Loucy (cell line): ENCODE data around the gene RAI14.

Experiments used
- EZH2phosphoT487 ChIP-seq: fragments of 200-600 bp; IDR thresholded peaks from 2 replicates; pipeline ENCODE4 v1.6.1; 2018; ENCODE audit warnings: antibody characterized with exemption, mild to moderate bottlenecking, moderate library complexity, borderline replicate concordance
- TF ChIP-seq, protein P1 (sequence below): fragments of 200-600 bp; sonication (generic); conservative IDR thresholded peaks from 2 replicates; pipeline ENCODE4 v1.5.1; 2014; ENCODE audit warnings: mild to moderate bottlenecking, antibody characterized with exemption, low read length

- TF ChIP-seq, protein P1, sequence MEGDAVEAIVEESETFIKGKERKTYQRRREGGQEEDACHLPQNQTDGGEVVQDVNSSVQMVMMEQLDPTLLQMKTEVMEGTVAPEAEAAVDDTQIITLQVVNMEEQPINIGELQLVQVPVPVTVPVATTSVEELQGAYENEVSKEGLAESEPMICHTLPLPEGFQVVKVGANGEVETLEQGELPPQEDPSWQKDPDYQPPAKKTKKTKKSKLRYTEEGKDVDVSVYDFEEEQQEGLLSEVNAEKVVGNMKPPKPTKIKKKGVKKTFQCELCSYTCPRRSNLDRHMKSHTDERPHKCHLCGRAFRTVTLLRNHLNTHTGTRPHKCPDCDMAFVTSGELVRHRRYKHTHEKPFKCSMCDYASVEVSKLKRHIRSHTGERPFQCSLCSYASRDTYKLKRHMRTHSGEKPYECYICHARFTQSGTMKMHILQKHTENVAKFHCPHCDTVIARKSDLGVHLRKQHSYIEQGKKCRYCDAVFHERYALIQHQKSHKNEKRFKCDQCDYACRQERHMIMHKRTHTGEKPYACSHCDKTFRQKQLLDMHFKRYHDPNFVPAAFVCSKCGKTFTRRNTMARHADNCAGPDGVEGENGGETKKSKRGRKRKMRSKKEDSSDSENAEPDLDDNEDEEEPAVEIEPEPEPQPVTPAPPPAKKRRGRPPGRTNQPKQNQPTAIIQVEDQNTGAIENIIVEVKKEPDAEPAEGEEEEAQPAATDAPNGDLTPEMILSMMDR, result no peak
- no peak for TF ChIP-seq EZH2phosphoT487
These were observed 62.4 kb downstream of the RAI14 start for GRCh38 chr5:34718516-34718915.
